IPS-18c (cell line): ENCODE results near the gene BAZ2B.
"Not testable (repeated sequence)": the region's sequence is repeated elsewhere in the genome, so short reads cannot be mapped to it uniquely, and the experiment has no call there.

ENCODE experiments used
- H3K4me3 ChIP-seq: 2 replicates; pipeline ENCODE4 v1.7.0; 2013; ENCODE audit warnings: low read depth, mild to moderate bottlenecking, low read length, moderate library complexity; ENCODE audit not compliant: insufficient read depth
- H3K9me3 ChIP-seq: one replicate; pipeline ENCODE4 v1.6.1; 2013; ENCODE audit warnings: mild to moderate bottlenecking, low read length, moderate library complexity; ENCODE audit not compliant: control insufficient read depth, insufficient read depth

BAZ2B gene

GRCh38 chr2:159557437-159558034 is 58.8 kb downstream of the BAZ2B start:
- Histone ChIP-seq H3K4me3 (no peak overlapping the region), H3K9me3 (no peaks in the 10 kb centered on the region)

GRCh38 chr2:159555651-159556392 is 60.5 kb downstream of the BAZ2B start:
- Histone ChIP-seq H3K4me3 (no peak overlapping the region), H3K9me3 (no peaks in the 10 kb centered on the region)

- H3K4me3 ChIP-seq, result no peak overlapping the region
Observed at GRCh38 chr2:159553727-159554126, 62.6 kb downstream of the BAZ2B start.

GRCh38 chr2:159551806-159552205 is 64.5 kb downstream of the BAZ2B start:
- Histone ChIP-seq H3K9me3 (no peaks in the 10 kb centered on the region), H3K4me3 (no peak overlapping the region)

More at GRCh38 chr2:159553727-159554126, 62.6 kb downstream of the BAZ2B start:
- no peaks in the 10 kb centered on the region for H3K9me3 ChIP-seq

- no peaks in the 10 kb centered on the region for H3K9me3 ChIP-seq
- H3K4me3 ChIP-seq, result no peak overlapping the region
Observed at GRCh38 chr2:159550231-159550630, 66.1 kb downstream of the BAZ2B start.

GRCh38 chr2:159549234-159549633 is 67.1 kb downstream of the BAZ2B start:
- Histone ChIP-seq H3K4me3 (no peak overlapping the region), H3K9me3 (no peaks in the 10 kb centered on the region)

- Histone ChIP-seq H3K4me3 (no peak overlapping the region), H3K9me3 (no peaks in the 10 kb centered on the region)
Observed at GRCh38 chr2:159546716-159547430, 69.5 kb downstream of the BAZ2B start.

GRCh38 chr2:159546039-159546438 is 70.3 kb downstream of the BAZ2B start:
- H3K9me3 ChIP-seq, result no peaks in the 10 kb centered on the region

GRCh38 chr2:159545085-159545484 is 71.3 kb downstream of the BAZ2B start:
- H3K9me3 ChIP-seq, result no peaks in the 10 kb centered on the region
- no peak overlapping the region for H3K4me3 ChIP-seq

More at GRCh38 chr2:159546039-159546438, 70.3 kb downstream of the BAZ2B start:
- H3K4me3 ChIP-seq, result no peak overlapping the region

GRCh38 chr2:159542101-159542500 is 74.2 kb downstream of the BAZ2B start:
- no peaks in the 10 kb centered on the region for H3K9me3 ChIP-seq
- H3K4me3 ChIP-seq, result no peak overlapping the region

- H3K9me3 ChIP-seq, result no peaks in the 10 kb centered on the region
- no peak overlapping the region for H3K4me3 ChIP-seq
Observed at GRCh38 chr2:159539701-159540100, 76.6 kb downstream of the BAZ2B start.

GRCh38 chr2:159538801-159539200 is 77.5 kb downstream of the BAZ2B start:
- Histone ChIP-seq H3K9me3 (no peaks in the 10 kb centered on the region), H3K4me3 (no peak overlapping the region)

- H3K9me3 ChIP-seq, H3K4me3 ChIP-seq: not testable (repeated sequence)
Observed at GRCh38 chr2:159535261-159535660, 81.1 kb downstream of the BAZ2B start.

- Histone ChIP-seq H3K4me3 (no peak overlapping the region), H3K9me3 (no peaks in the 10 kb centered on the region)
Observed at GRCh38 chr2:159531475-159531874, 84.9 kb downstream of the BAZ2B start.

GRCh38 chr2:159526433-159526832 is 89.9 kb downstream of the BAZ2B start:
- Histone ChIP-seq H3K9me3 (no peaks in the 10 kb centered on the region), H3K4me3 (no peak overlapping the region)

- H3K9me3 ChIP-seq, result no peaks in the 10 kb centered on the region
- H3K4me3 ChIP-seq, result no peak overlapping the region
Observed at GRCh38 chr2:159525012-159525411, 91.3 kb downstream of the BAZ2B start.

- H3K4me3 ChIP-seq, result no peak overlapping the region
- no peaks in the 10 kb centered on the region for H3K9me3 ChIP-seq
Observed at GRCh38 chr2:159521272-159521671, 95.1 kb downstream of the BAZ2B start.
